HEK293T (cell line): ENCODE results near the gene CARD14.
A peak's percentile ranks its signal among the peaks of the same experiment; 100 is the strongest.

Experiments
- CTCF ChIA-PET: fragments of 350-600 bp; formaldehyde crosslinking; extraction: SDS; loops from one replicate; lab custom pipeline; 2021; ENCODE audit warnings: antibody characterized with exemption, inconsistent platforms; lab: Yijun Ruan, JAX
- POLR2A ChIA-PET: fragments of 350-600 bp; formaldehyde crosslinking; extraction: SDS; loops from one replicate; lab custom pipeline; 2020; ENCODE audit warnings: antibody characterized with exemption, inconsistent platforms; lab: Yijun Ruan, JAX
- DNase-seq: peaks from one replicate; pipeline ENCODE4 v3.0.0; 2012; ENCODE audit warnings: mixed read lengths; ENCODE audit errors: extremely low spot score
- ARNT ChIP-seq: fragments of 450-650 bp; IDR thresholded peaks from 2 replicates; pipeline ENCODE4 v1.6.1; 2017; ENCODE audit warnings: mild to moderate bottlenecking
- BHLHE40 ChIP-seq: fragments of 450-650 bp; IDR thresholded peaks from 2 replicates; pipeline ENCODE4 v1.6.1; 2016; ENCODE audit warnings: mild to moderate bottlenecking, moderate library complexity, borderline replicate concordance
- CTBP1 ChIP-seq: fragments of 450-650 bp; IDR thresholded peaks from 2 replicates; pipeline ENCODE4 v1.6.1; 2016; ENCODE audit warnings: borderline replicate concordance
- ELF4 ChIP-seq: fragments of 450-650 bp; IDR thresholded peaks from 2 replicates; pipeline ENCODE4 v1.6.1; 2017; ENCODE audit warnings: antibody characterized with exemption
- FOXA1 ChIP-seq: fragments of 450-650 bp; IDR thresholded peaks from 2 replicates; pipeline ENCODE4 v1.6.1; 2016; ENCODE audit warnings: mild to moderate bottlenecking
- FOXK2 ChIP-seq: fragments of 450-650 bp; IDR thresholded peaks from 2 replicates; pipeline ENCODE4 v1.6.1; 2016; ENCODE audit warnings: mild to moderate bottlenecking
- FOXM1 ChIP-seq: fragments of 450-650 bp; IDR thresholded peaks from 2 replicates; pipeline ENCODE4 v1.6.1; 2017; ENCODE audit warnings: mild to moderate bottlenecking, borderline replicate concordance
- HDGF ChIP-seq: fragments of 450-650 bp; IDR thresholded peaks from 2 replicates; pipeline ENCODE4 v1.6.1; 2017; ENCODE audit warnings: antibody characterized with exemption, borderline replicate concordance
- L3MBTL2 ChIP-seq: fragments of 450-650 bp; conservative IDR thresholded peaks from 2 replicates; pipeline ENCODE4 v1.6.1; 2016; ENCODE audit warnings: mild to moderate bottlenecking
- LEF1 ChIP-seq: fragments of 450-650 bp; IDR thresholded peaks from 2 replicates; pipeline ENCODE4 v1.6.1; 2017; ENCODE audit warnings: mild to moderate bottlenecking, borderline replicate concordance
- NFRKB ChIP-seq: fragments of 450-650 bp; IDR thresholded peaks from 2 replicates; pipeline ENCODE4 v1.6.1; 2016; ENCODE audit warnings: mild to moderate bottlenecking, moderate library complexity
- SP1 ChIP-seq: fragments of 450-650 bp; IDR thresholded peaks from 2 replicates; pipeline ENCODE4 v1.6.1; 2017
- SUZ12 ChIP-seq: fragments of 450-650 bp; IDR thresholded peaks from 2 replicates; pipeline ENCODE4 v1.6.1; 2016; ENCODE audit warnings: mild to moderate bottlenecking
- TARDBP ChIP-seq: fragments of 450-650 bp; IDR thresholded peaks from 2 replicates; pipeline ENCODE4 v1.6.1; 2016
- ZNF384 ChIP-seq: fragments of 450-650 bp; IDR thresholded peaks from 2 replicates; pipeline ENCODE4 v1.6.1; 2016
- TF ChIP-seq, protein P1 (sequence below): fragments of 450-650 bp; IDR thresholded peaks from 2 replicates; pipeline ENCODE4 v1.6.1; 2016

Gene CARD14

GRCh38 chr17:80223838-80224497, 54.1 kb downstream of the CARD14 start:
- DNase-seq: no peak
- peak; percentile 64; the same call in 1 of the 2 replicates for TF ChIP-seq TARDBP
- TF ChIP-seq, protein P1, sequence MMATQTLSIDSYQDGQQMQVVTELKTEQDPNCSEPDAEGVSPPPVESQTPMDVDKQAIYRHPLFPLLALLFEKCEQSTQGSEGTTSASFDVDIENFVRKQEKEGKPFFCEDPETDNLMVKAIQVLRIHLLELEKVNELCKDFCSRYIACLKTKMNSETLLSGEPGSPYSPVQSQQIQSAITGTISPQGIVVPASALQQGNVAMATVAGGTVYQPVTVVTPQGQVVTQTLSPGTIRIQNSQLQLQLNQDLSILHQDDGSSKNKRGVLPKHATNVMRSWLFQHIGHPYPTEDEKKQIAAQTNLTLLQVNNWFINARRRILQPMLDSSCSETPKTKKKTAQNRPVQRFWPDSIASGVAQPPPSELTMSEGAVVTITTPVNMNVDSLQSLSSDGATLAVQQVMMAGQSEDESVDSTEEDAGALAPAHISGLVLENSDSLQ: no peak
- POLR2A ChIA-PET: no interaction called here

DNA sequence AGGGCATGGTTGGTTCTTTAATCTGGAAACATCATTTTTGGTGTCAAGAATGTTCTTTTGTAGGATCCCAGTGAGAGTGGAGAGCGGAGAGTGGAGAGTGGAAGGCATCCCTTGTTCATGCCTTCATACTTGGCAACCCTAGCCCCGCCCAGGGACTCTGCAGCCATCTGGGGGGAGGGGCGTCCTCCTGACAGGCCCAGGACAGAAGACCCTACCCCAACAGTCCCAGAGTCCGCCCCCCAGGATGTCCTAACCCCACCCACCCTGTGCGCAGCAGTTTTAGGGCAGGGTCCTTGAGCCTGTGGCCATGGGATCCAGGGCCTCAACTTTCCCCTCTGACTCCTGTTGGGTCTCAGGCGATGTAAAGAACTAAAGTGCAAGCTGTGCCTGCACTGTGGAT, 54.9 kb downstream of the CARD14 start:
- no peak for TF ChIP-seq FOXM1
- TF ChIP-seq ZNF384: no peak
- TF ChIP-seq, protein P1: no peak
- TF ChIP-seq ARNT: no peak
- TF ChIP-seq SP1: no peak
- no peak for TF ChIP-seq ELF4
- CTCF ChIA-PET: no interaction called here
- DNase-seq: no peak
- POLR2A ChIA-PET: interaction anchor here (0.7 kb wide), 1 partner anchor 77 kb away, joined by 3 read pairs; no protein-coding TSS in a partner anchor

More at GRCh38 chr17:80223838-80224497, 54.1 kb downstream of the CARD14 start:
- CTCF ChIA-PET: no interaction called here

DNA sequence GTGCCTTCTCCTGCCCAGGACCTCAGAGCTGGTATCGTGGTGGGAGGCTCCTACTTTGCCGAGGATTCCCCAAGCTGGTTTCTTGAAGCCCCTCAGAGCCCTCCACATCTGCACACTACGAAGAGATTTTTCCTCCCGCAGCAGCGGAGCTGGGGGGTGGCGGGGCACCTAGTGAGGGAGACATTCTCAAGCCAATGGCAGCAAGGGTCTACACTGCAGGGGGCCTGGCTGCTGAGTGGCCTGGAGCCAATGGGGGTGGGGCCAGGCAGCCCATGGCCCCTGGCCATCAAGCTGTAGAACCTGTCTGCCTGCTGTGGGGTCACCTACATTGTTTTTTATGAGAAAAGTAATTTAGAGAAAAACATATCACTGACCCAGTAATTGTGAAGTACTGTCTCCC, 55.4 kb downstream of the CARD14 start:
- ChIA-PET CTCF (no interaction called here), POLR2A (interaction anchor here (0.7 kb wide), 1 partner anchor 77 kb away, joined by 3 read pairs; no protein-coding TSS in a partner anchor)
- DNase-seq: no peak
- no peak for TF ChIP-seq ZNF384
- no peak for TF ChIP-seq CTBP1
- TF ChIP-seq BHLHE40: no peak
- TF ChIP-seq SP1: no peak
- no peak for TF ChIP-seq FOXK2
- TF ChIP-seq ARNT: no peak
- no peak for TF ChIP-seq ELF4
- no peak for TF ChIP-seq FOXM1
- TF ChIP-seq LEF1: no peak
- TF ChIP-seq FOXA1: no peak
- TF ChIP-seq HDGF: no peak
- TF ChIP-seq NFRKB: no peak
- TF ChIP-seq SUZ12: no peak
- TF ChIP-seq, protein P1: no peak
- TF ChIP-seq TARDBP: no peak

DNA sequence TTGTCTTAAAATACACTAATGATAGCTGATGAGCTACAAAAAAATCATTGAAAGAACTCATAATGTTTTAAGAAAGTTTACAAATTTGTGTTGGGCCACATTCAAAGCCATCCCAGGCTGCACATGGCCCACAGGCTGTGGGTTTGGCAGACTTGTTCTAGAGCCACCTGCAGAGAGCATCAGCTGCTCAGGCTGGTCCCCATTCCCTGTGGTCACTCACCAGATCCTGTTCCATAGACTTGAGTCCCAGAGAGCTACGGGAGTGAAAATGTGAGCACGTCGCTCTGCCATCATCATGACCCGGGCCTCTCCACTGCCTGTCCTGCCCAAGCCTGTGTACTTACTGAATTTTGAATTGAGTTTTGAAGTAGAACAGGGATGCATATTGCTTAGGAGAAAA, 57.3 kb downstream of the CARD14 start:
- ChIA-PET CTCF (no interaction called here), POLR2A (interaction anchor here (1.2 kb wide), 1 partner anchor 35 kb away, joined by 3 read pairs; no protein-coding TSS in a partner anchor)
- TF ChIP-seq FOXA1 (no peak), FOXM1 (no peak), BHLHE40 (no peak), FOXK2 (no peak), SUZ12 (no peak), CTBP1 (no peak), ZNF384 (no peak), SP1 (no peak), NFRKB (no peak), ELF4 (no peak), ARNT (no peak), LEF1 (no peak), HDGF (no peak), TARDBP (no peak), L3MBTL2 (no peak)
- TF ChIP-seq, protein P1: no peak
- DNase-seq: no peak

- DNase-seq: no peak
- ChIA-PET POLR2A (interaction anchor here (1.2 kb wide), 1 partner anchor 34 kb away, joined by 3 read pairs; no protein-coding TSS in a partner anchor), CTCF (no interaction called here)
- TF ChIP-seq SUZ12 (no peak), L3MBTL2 (no peak), CTBP1 (no peak), ELF4 (no peak), LEF1 (no peak)
Measured at GRCh38 chr17:80227666-80228065, 57.8 kb downstream of the CARD14 start.

- TF ChIP-seq L3MBTL2 (no peak), FOXA1 (no peak), HDGF (no peak), TARDBP (no peak), ARNT (no peak), ELF4 (no peak), CTBP1 (no peak), ZNF384 (no peak), FOXK2 (no peak), LEF1 (no peak), SP1 (no peak), NFRKB (no peak), FOXM1 (no peak), SUZ12 (no peak), BHLHE40 (no peak)
- TF ChIP-seq, protein P1: no peak
- DNase-seq: no peak
- ChIA-PET CTCF (no interaction called here), POLR2A (no interaction called here)
Measured at GRCh38 chr17:80228477-80228876, 58.6 kb downstream of the CARD14 start.
